Central memory CD8-positive, alpha-beta T cell (primary cell): ENCODE results near the gene DUSP11.
A peak's percentile ranks its signal among the peaks of the same experiment; 100 is the strongest.

Experiments used
- ATAC-seq: fragments of 150-1000 bp; cut with Tn5 transposase; replicated peaks from 2 replicates; pipeline ENCODE4 v1.10.0; 2022; ENCODE audit warnings: mild to moderate bottlenecking, moderate FRiP score, moderate number of reproducible peaks; ENCODE audit not compliant: poor library complexity, severe bottlenecking; ENCODE audit errors: extremely low read depth
- DNase-seq, 2 donors: peaks; one replicate each; pipeline ENCODE4 v3.0.0; 2021; ENCODE audit warnings: low spot score in 2 of 2
- H3K27ac Mint-ChIP-seq: one replicate; pipeline ENCODE4 v1.8.0; 2022; ENCODE audit warnings: low read depth, mild to moderate bottlenecking, moderate library complexity, mixed read lengths
- H3K27me3 Mint-ChIP-seq: one replicate; pipeline ENCODE4 v1.8.0; 2022; ENCODE audit warnings: mixed read lengths
- H3K36me3 Mint-ChIP-seq: one replicate; pipeline ENCODE4 v1.8.0; 2022; ENCODE audit warnings: mild to moderate bottlenecking, moderate library complexity, mixed read lengths; ENCODE audit not compliant: insufficient read depth
- H3K4me1 Mint-ChIP-seq: one replicate; pipeline ENCODE4 v1.8.0; 2022; ENCODE audit warnings: mixed read lengths
- H3K4me3 Mint-ChIP-seq: one replicate; pipeline ENCODE4 v1.8.0; 2022; ENCODE audit warnings: mild to moderate bottlenecking, moderate library complexity, mixed read lengths
- H3K9me3 Mint-ChIP-seq: one replicate; pipeline ENCODE4 v1.8.0; 2022; ENCODE audit warnings: mixed read lengths

The DUSP11 gene

DNA sequence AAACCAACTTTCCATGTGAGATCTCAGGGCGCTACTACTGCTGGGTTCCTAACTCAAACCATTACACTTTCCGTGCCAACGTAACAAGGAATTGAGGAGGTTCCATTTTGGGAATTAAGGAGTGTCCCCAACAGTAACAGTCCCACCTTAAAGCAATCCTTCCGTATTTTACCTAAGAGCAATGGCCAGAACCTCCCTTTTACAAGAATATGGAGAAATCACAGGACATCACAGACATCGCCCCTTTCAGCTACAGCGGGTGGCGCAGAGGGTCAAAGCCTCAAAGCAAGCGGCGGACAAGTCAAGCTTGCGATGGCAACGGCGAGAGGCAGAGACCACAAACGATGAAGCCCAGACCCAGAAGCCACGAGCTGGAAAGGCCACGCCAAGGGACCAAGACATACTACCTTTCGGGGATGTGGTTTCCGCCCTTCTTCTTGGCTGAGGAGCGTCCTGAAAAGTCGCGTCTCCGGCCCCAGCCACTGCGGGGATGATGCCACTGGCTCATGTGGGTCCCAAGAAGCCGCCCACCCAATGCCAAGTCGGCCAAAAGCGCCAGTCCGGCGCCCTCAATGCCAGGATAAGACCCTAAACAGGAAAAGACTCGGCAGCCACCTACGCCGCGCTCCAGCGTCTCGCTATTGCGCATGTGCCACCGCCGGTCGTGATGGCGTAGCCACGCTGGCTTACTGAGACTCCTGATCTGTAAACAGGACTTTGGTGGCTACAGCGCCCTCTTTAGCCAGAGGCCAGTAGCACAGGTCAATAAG, at the start of gene DUSP11:
Gene DUSP11 (minus strand): TSS at position 637 of the 770 bp plus-strand sequence. CDS start 129 bp downstream, at position 508.
- Mint-ChIP-seq H3K36me3 (peaks cover 29% of the 10 kb centered on the region), H3K27ac (peak within 1 kb of the TSS; percentile 96), H3K4me1 (peaks cover 22% of the 10 kb centered on the region), H3K9me3 (no peaks in the 10 kb centered on the region), H3K4me3 (peak within 1 kb of the TSS; percentile 97), H3K27me3 (peaks cover 10% of the 10 kb centered on the region)
- DNase-seq (peak; percentile 96 to 98), ATAC-seq (peak; percentile 99)

DNA sequence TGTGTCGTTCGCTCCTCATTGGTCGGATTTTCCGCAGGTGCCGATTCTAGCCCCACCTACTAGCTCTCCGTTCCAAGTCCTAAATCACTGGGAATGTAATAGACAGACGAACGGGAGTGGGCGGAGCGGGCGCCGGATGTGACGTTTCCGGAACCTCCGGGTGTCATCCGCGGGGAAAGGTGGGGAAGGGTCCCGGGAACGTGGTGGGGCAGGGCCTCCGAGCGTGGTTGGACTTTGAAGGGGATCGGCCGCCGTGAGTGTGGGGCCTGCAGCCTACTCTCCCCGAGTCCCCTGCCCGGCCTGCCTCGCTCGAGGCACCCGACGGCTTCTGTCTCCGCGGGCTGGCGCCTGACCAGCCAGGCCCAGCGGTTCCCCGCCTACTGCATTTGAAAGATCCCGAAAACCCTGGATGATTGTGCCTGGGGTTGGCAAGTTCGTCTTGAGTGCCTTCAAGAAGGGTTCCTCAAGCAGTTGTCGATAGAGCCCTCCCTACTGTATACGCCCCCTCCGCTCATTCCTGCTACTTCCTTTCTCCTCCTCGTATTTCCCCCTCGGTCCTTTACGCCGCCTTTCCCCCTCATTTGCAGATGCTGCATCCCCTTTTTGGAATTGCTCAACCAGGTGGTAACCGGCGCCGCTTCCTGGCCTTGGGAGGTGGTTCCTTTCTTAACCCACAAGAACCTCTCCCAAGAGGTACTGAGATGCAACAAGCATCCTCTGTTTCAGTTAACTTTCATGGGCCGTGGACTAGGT, 49.1 kb upstream of the DUSP11 start, which contains the start of gene STAMBP:
Gene STAMBP (plus strand): TSS at position 144 of the 753 bp plus-strand sequence. CDS start 1,896 bp downstream, outside the sequence.
- no peaks in the 10 kb centered on the region for H3K27me3 Mint-ChIP-seq
- DNase-seq (peak; percentile 77 to 79), ATAC-seq (peak; percentile 59)
- H3K27ac Mint-ChIP-seq: peak within 1 kb of the TSS; percentile 99
- H3K36me3 Mint-ChIP-seq: peaks cover 31% of the 10 kb centered on the region
- peaks cover 43% of the 10 kb centered on the region for H3K4me1 Mint-ChIP-seq
- no peaks in the 10 kb centered on the region for H3K9me3 Mint-ChIP-seq
- peak within 1 kb of the TSS; percentile 91 for H3K4me3 Mint-ChIP-seq

DNA sequence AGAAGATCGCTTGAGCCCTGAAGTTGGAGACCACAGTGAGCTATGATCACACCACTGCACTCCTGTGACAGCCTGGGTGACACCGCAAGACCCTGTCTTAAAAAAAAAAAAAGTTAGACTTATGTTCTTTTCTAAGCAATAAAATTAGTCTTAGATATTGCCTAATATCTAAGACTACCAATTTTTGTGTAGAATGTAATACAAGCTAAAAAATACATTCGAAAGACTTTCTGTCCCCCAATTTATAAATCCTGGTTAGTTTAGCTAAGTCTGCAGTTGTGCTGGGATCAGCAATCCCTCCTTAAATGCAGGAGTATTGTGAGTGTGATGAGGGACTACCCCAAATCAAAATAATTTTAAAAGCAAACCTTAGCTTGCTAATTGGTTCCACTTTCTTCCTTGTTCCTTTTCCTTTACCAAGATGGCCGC, 48.5 kb upstream of the DUSP11 start:
- H3K4me3 Mint-ChIP-seq: peak overlapping the region; percentile 91
- H3K27ac Mint-ChIP-seq: peak overlapping the region; percentile 99
- H3K27me3 Mint-ChIP-seq: no peaks in the 10 kb centered on the region
- no peaks in the 10 kb centered on the region for H3K9me3 Mint-ChIP-seq
- peaks cover 29% of the 10 kb centered on the region for H3K36me3 Mint-ChIP-seq
- no peak for DNase-seq
- no peak for ATAC-seq
- peaks cover 43% of the 10 kb centered on the region for H3K4me1 Mint-ChIP-seq

DNA sequence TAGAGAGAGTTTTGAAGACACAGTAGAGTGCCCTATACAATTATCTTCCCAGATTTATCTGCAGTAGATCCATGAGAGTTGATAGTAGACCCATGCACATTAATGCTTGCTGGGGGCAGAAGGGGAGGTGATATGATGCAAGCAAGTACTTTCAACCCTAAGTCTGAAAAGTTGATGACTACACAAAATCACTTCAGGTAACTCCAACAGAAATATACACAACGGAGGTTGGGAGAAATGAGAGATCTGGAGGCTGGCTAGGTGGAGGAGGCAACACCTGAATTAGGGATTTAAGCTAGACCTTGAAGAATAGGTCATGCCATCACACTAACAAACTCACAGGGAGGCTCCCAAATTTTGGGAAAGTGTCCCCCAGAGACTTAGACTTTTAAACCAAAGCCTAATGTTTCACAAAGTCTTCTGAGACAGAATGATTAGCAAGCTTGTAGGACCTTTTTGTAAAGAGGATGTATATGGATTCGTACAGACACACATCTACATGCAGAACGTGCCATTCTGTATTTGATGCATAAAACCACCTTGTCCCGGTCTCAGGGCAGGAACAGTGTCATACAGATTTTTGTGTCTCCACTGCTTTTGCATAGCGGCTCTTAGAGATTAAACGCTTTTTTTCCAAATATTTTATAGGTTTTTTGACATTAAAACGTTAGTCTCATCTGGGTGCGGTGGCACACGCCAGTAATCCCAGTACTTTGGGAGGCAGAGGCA, 47.9 kb upstream of the DUSP11 start:
- no peak for ATAC-seq
- Mint-ChIP-seq H3K27ac (peak overlapping the region; percentile 23), H3K27me3 (no peaks in the 10 kb centered on the region), H3K4me1 (peaks cover 41% of the 10 kb centered on the region), H3K4me3 (peak overlapping the region; percentile 91), H3K36me3 (peaks cover 27% of the 10 kb centered on the region), H3K9me3 (no peaks in the 10 kb centered on the region)
- no peak for DNase-seq

DNA sequence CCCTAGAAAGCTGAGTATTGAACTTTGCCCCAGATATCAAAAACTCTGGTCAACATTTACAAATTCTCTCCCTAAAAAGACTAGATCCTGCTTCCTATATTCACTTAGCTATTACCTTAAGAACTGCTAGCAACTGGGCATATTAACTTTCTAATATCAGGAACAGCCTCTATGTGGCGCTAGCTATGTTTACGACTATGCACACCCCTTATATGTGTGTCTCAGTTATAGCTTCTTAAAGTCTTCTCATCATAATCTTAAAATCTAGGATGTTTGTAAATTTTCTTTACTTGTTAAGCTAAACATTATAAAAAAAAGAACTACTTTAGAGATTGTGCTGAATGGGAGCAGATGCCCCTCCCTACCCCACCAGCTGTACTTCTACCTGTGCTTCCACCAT, 47.1 kb upstream of the DUSP11 start:
- ATAC-seq (no peak), DNase-seq (no peak)
- peaks cover 20% of the 10 kb centered on the region for H3K36me3 Mint-ChIP-seq
- peaks cover 36% of the 10 kb centered on the region for H3K4me1 Mint-ChIP-seq
- peak overlapping the region; percentile 91 for H3K4me3 Mint-ChIP-seq
- no peak overlapping the region for H3K27ac Mint-ChIP-seq
- H3K9me3 Mint-ChIP-seq: no peaks in the 10 kb centered on the region
- no peaks in the 10 kb centered on the region for H3K27me3 Mint-ChIP-seq

DNA sequence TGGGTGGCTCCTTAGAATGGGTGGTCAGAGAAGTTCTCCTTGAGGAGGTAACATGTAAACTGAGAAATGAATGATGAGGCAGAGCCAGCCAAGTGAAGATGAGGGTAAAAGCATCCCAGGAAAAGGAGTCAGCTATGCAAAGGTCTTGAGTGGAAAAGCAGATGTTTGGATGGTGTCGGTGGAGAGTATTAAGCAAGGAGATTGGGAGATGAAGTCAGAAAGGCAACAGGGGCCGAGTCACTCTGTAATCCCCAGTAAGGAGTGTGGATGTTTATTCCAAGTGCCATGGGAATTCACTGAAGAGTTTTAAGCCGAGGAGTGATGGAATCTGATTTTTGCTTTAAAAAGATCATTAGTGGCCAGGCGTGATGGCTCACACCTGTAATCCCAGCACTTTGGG, 45.5 kb upstream of the DUSP11 start:
- Mint-ChIP-seq H3K4me1 (peaks cover 28% of the 10 kb centered on the region), H3K9me3 (no peaks in the 10 kb centered on the region), H3K27ac (no peak overlapping the region), H3K36me3 (peaks cover 12% of the 10 kb centered on the region), H3K27me3 (no peaks in the 10 kb centered on the region), H3K4me3 (no peak overlapping the region)
- DNase-seq: no peak
- no peak for ATAC-seq

DNA sequence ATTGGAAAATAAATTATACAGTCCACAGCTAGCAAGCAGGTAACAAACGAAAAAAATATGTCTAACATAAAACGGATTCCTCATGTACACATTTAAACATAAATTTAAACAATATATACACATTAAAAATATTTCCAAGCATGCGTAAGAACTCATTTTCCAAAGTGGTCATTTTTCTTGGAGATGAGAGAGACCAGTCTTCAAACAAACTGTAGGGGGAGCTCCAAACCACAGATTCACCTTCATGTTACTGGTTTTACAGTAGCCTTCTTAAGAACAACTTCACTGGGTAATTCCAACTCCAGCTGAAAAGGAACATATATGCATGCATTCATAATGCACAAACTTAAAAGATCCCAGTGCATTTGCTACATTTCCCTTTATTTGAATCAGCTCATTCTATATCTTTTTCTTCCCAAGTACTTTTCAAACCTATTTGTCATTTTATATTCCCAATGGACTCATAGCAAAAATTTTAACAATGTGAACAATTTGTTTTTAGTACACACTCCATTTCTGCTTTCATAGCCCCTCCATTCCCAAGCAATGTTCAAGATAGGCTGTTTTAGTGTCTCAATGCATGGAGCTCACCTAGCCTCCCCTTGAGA, 44.1 kb upstream of the DUSP11 start:
- H3K4me1 Mint-ChIP-seq: peaks cover 14% of the 10 kb centered on the region
- DNase-seq: no peak
- H3K4me3 Mint-ChIP-seq: no peak overlapping the region
- no peaks in the 10 kb centered on the region for H3K27me3 Mint-ChIP-seq
- no peaks in the 10 kb centered on the region for H3K9me3 Mint-ChIP-seq
- no peak overlapping the region for H3K27ac Mint-ChIP-seq
- no peak for ATAC-seq
- H3K36me3 Mint-ChIP-seq: peaks cover 5% of the 10 kb centered on the region

DNA sequence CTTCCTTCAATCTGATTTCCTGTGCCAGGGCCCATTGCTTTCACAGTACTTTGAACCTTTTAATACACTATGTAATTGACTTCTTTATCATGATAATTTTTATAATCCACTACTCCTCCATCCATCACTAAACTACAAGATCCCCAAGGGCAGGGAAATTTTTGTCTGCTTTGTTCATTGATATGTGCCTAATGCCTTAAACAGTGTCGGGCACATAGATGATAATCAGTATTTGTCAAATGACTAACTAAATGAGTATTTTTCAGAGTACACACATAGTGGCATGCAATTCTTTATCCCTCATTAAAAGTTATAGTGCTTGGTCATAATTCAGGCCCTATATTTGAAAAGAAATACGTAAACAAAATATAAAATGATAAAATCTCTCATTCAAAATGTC, 43.5 kb upstream of the DUSP11 start:
- peaks cover 8% of the 10 kb centered on the region for H3K4me1 Mint-ChIP-seq
- ATAC-seq: no peak
- H3K4me3 Mint-ChIP-seq: no peak overlapping the region
- H3K9me3 Mint-ChIP-seq: no peaks in the 10 kb centered on the region
- no peak for DNase-seq
- H3K27me3 Mint-ChIP-seq: no peaks in the 10 kb centered on the region
- H3K27ac Mint-ChIP-seq: no peak overlapping the region
- H3K36me3 Mint-ChIP-seq: no peaks in the 10 kb centered on the region

DNA sequence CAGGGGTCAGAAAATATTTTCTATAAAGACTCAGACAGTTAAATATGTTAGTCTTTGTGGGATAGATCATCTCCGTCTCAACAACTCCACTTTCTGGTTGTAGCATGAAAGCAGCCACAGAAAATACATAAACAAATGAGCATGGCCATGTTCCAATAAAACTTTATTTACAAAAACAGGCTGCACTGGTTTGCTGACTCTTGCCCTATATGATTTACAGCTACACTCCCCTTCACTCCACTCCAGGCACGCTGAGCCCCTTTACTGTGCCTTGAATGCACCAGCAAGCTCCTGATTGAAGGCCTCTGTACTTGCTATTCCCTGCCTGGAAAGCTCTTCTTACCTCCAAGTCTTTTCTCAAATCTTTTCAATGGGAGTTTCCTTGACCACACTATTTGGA, 43.1 kb upstream of the DUSP11 start:
- no peaks in the 10 kb centered on the region for H3K27me3 Mint-ChIP-seq
- H3K27ac Mint-ChIP-seq: no peak overlapping the region
- no peaks in the 10 kb centered on the region for H3K36me3 Mint-ChIP-seq
- DNase-seq: no peak
- no peaks in the 10 kb centered on the region for H3K9me3 Mint-ChIP-seq
- no peak for ATAC-seq
- H3K4me3 Mint-ChIP-seq: no peak overlapping the region
- H3K4me1 Mint-ChIP-seq: peaks cover 7% of the 10 kb centered on the region

DNA sequence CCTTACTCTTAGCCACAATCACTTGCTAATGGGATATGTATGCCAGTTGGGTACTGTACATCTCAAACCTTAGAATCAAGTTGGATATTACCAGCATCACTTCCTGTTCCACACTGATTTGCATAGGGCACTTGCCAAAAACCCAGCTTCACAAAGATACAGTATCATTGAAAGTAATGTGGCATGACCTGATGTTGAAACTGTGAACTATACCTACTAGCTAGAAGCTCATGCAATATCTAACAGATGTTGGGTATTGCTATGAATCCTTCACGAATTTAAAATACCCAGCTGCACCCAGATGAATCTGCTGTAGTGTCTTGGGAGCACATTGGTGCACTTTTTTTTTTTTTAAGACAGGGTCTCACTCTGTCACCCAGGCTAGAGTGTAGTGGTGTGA, 42.4 kb upstream of the DUSP11 start:
- DNase-seq: no peak
- Mint-ChIP-seq H3K27ac (no peak overlapping the region), H3K4me1 (peaks cover under 1% of the 10 kb centered on the region), H3K4me3 (no peak overlapping the region), H3K27me3 (no peaks in the 10 kb centered on the region), H3K9me3 (no peaks in the 10 kb centered on the region), H3K36me3 (no peaks in the 10 kb centered on the region)
- ATAC-seq: no peak

DNA sequence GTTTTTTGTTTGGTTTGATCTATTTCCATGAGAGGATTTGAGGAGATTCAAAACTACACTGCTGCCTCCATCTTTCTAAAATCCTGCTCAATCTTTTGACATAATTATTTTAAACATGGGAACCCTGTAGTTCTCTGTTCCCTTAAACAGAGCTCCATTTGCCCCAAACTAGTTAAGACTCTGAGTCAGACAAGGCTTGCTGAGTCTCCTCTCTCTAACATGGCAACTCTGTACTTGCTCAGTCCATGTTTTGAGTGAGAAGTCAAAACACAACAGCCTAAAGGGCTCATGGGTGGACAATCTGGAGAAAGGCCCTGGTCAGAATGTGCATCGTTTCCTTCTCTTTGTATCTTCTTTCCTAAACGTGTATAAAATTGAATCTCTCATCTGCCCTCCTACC, 41.8 kb upstream of the DUSP11 start:
- Mint-ChIP-seq H3K36me3 (no peaks in the 10 kb centered on the region), H3K27ac (no peak overlapping the region), H3K4me1 (no peaks in the 10 kb centered on the region), H3K4me3 (no peak overlapping the region), H3K9me3 (no peaks in the 10 kb centered on the region), H3K27me3 (no peaks in the 10 kb centered on the region)
- DNase-seq (no peak), ATAC-seq (no peak)

DNA sequence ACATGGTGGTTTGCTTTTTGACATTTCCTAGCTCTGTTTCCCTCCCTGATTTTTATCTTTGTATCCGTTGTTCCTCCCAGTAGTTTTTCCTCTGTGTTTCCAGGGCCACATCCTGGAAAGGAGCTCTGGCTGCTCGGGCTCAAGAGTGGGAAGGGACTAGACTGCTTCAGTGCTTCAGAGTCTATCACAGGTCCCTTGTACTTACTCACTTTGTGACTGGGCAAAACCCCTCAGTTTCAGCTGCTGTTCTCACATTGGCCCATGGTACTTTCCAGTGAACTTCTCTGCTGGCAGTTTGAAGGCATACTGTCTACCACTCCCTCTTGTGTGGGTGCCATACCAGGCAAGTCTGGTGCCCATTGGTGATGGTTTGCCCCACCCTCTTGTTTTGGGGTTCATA, 41.3 kb upstream of the DUSP11 start:
- Mint-ChIP-seq H3K27me3 (no peaks in the 10 kb centered on the region), H3K4me3 (no peak overlapping the region), H3K27ac (no peak overlapping the region), H3K4me1 (no peaks in the 10 kb centered on the region), H3K9me3 (no peaks in the 10 kb centered on the region), H3K36me3 (no peaks in the 10 kb centered on the region)
- ATAC-seq: no peak
- DNase-seq: no peak
